Central memory CD4-positive, alpha-beta T cell (primary cell): ENCODE data around the gene HSD17B2.
A peak's percentile ranks its signal among the peaks of the same experiment; 100 is the strongest.
"Not testable (repeated sequence)": the region's sequence is repeated elsewhere in the genome, so short reads cannot be mapped to it uniquely, and the experiment has no call there.

Experiments
- DNase-seq: peaks from one replicate; pipeline ENCODE4 v3.0.0; 2022
- total RNA-seq, 3 experiments: gene quantifications; one replicate each; lab custom pipeline; 2026; lab: John Stamatoyannopoulos, UW

HSD17B2 gene
- 0 to 0.39 (median 0) reads per million in 3 experiments for total RNA-seq

GRCh38 chr16:82034981-82035612 lies at the start of gene HSD17B2:
HSD17B2 (plus strand) TSS chr16:82035253; CDS start chr16:82035425, 172 bp downstream.
- no peak for DNase-seq

- DNase-seq, result no peak
Observed at GRCh38 chr16:81987121-81987520, 47.9 kb upstream of the HSD17B2 start.

- no peak for DNase-seq
Observed at GRCh38 chr16:81987706-81988105, 47.3 kb upstream of the HSD17B2 start.

GRCh38 chr16:81992859-81993258 lies 42.2 kb upstream of the HSD17B2 start:
- no peak for DNase-seq

GRCh38 chr16:81994485-81994884 lies 40.6 kb upstream of the HSD17B2 start:
- DNase-seq, result no peak

- DNase-seq, result no peak
Observed at GRCh38 chr16:81995651-81996050, 39.4 kb upstream of the HSD17B2 start.

GRCh38 chr16:81996664-81997509 lies 38.2 kb upstream of the HSD17B2 start:
- DNase-seq, result no peak

GRCh38 chr16:81997738-81998137 lies 37.3 kb upstream of the HSD17B2 start:
- DNase-seq, result no peak

- no peak for DNase-seq
Observed at GRCh38 chr16:82002831-82003230, 32.2 kb upstream of the HSD17B2 start.

- no peak for DNase-seq
Observed at GRCh38 chr16:82004601-82005000, 30.5 kb upstream of the HSD17B2 start.

GRCh38 chr16:82005027-82005830 lies 29.8 kb upstream of the HSD17B2 start:
- no peak for DNase-seq

GRCh38 chr16:82006036-82006435 lies 29.0 kb upstream of the HSD17B2 start:
- no peak for DNase-seq

GRCh38 chr16:82007189-82007588 lies 27.9 kb upstream of the HSD17B2 start:
- DNase-seq, result no peak

- DNase-seq, result no peak
Observed at GRCh38 chr16:82008957-82009592, 26.0 kb upstream of the HSD17B2 start.

- DNase-seq, result not testable (repeated sequence)
Observed at GRCh38 chr16:82009789-82010188, 25.3 kb upstream of the HSD17B2 start.

- no peak for DNase-seq
Observed at GRCh38 chr16:82010649-82011048, 24.4 kb upstream of the HSD17B2 start.

- peak; percentile 56 for DNase-seq
Observed at GRCh38 chr16:82011199-82011641, 23.8 kb upstream of the HSD17B2 start, which contains the start of gene SDR42E1. SDR42E1 (minus strand) TSS chr16:82011470; CDS start chr16:82000858, 10,612 bp downstream.

GRCh38 chr16:82013139-82013538 lies 21.9 kb upstream of the HSD17B2 start:
- no peak for DNase-seq

- no peak for DNase-seq
Observed at GRCh38 chr16:82016263-82016662, 18.8 kb upstream of the HSD17B2 start.

GRCh38 chr16:82016964-82017363 lies 18.1 kb upstream of the HSD17B2 start:
- no peak for DNase-seq

- DNase-seq, result no peak
Observed at GRCh38 chr16:82017911-82018568, 17.0 kb upstream of the HSD17B2 start.

- DNase-seq, result no peak
Observed at GRCh38 chr16:82019535-82019934, 15.5 kb upstream of the HSD17B2 start.
